Activated CD8-positive, alpha-beta memory T cell treated with anti-CD3 and anti-CD28 coated beads for 4 hours (primary cell): ENCODE measurements around the gene HOXD1.

Experiments used
- DNase-seq, 2 donors: peaks; one replicate each; pipeline ENCODE4 v3.0.0-alpha.2; 2020; ENCODE audit warnings: low read depth in 2 of 2

HOXD1 gene

GRCh38 chr2:176182671-176183070 is 5.8 kb upstream of the HOXD1 start:
- no peak for DNase-seq

DNA sequence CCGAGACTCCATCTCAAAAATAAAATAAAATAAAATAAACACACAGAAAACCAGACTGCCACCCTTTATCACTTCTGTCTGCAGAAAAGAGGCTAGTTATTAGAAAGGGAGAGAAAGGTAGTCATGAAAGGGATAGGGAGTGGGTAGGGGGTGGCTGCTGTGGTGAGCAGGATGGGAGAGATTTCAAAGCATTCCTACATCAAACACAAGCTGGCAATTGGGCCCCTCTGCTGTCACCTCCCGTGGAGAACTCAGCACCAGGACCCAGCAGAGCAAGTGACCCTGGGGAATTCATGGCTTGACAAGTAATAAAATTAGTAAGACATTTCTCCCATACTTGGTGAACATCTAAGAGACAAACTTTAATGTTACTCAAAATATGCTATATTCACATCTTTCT is 3.7 kb upstream of the HOXD1 start:
- DNase-seq = no peak

DNA sequence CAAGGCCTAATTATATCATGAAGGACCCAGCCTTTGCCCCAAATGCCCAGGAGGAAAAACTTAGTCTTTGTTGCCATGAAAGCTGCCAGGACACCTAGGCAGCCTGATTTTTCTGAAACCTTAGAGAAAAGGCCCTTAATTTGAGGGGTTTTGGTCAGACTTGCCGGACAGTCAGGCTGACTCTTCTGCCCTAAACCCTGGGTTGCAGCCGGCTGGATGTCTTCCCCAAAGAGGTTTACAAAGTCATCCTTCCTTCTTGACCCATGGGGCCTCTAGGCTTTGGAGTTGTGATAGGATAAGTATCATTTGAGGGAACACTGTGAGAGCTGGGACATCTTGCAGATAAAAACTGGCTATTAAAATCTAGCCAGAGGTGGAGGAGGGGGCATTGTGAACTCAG is 2.4 kb upstream of the HOXD1 start:
- no peak for DNase-seq

DNA sequence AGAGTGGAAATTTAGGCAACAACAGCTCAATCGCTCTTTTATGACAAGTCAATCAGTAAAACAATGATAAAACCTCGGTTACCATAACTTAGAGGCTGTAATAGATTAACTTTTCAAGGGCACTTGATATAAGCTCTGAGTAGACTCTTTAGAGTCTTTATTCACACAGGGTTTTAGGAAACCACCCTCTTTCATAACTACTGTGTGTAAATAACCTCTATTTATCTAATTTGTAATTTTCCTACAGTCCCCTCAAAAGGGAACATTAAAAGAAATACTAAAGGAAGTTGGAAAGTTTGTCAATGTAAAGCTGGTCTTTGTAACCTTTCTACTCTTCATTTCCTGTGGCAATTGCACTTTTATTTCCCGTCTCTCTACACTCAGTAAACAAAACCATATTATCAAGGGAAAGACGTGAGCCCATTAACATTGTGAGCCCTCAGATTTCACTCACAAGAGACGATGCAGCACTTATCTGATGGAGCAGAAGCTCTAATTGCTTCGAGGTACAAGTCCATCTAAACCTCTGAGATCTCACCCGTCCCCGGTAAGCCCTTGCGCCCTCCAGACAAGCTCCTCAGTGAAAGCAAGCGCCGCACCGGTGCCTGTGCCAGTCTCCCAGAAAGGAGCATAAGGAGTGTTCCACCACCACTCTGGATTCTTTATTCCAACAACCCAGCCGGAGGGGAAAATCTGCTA is 1.1 kb upstream of the HOXD1 start:
- no peak for DNase-seq

DNA sequence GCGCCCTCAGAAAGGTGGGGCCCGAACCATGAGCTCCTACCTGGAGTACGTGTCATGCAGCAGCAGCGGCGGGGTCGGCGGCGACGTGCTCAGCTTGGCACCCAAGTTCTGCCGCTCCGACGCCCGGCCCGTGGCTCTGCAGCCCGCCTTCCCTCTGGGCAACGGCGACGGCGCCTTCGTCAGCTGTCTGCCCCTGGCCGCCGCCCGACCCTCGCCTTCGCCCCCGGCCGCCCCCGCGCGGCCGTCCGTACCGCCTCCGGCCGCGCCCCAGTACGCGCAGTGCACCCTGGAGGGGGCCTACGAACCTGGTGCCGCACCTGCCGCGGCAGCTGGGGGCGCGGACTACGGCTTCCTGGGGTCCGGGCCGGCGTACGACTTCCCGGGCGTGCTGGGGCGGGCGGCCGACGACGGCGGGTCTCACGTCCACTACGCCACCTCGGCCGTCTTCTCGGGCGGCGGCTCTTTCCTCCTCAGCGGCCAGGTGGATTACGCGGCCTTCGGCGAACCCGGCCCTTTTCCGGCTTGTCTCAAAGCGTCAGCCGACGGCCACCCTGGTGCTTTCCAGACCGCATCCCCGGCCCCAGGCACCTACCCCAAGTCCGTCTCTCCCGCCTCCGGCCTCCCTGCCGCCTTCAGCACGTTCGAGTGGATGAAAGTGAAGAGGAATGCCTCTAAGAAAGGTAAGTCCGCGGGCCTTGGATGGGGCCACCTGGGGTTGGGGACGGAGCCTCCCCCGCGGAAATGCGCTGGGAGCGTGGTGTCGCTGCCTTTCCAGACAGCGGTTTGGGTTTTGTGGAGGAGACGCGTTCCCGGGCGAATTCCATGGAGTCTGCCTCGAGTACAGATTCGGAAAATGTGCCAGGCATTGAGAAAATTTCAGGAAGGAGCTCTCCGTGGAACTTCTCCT is 559 bp downstream of the HOXD1 start:
- DNase-seq = no peak

DNA sequence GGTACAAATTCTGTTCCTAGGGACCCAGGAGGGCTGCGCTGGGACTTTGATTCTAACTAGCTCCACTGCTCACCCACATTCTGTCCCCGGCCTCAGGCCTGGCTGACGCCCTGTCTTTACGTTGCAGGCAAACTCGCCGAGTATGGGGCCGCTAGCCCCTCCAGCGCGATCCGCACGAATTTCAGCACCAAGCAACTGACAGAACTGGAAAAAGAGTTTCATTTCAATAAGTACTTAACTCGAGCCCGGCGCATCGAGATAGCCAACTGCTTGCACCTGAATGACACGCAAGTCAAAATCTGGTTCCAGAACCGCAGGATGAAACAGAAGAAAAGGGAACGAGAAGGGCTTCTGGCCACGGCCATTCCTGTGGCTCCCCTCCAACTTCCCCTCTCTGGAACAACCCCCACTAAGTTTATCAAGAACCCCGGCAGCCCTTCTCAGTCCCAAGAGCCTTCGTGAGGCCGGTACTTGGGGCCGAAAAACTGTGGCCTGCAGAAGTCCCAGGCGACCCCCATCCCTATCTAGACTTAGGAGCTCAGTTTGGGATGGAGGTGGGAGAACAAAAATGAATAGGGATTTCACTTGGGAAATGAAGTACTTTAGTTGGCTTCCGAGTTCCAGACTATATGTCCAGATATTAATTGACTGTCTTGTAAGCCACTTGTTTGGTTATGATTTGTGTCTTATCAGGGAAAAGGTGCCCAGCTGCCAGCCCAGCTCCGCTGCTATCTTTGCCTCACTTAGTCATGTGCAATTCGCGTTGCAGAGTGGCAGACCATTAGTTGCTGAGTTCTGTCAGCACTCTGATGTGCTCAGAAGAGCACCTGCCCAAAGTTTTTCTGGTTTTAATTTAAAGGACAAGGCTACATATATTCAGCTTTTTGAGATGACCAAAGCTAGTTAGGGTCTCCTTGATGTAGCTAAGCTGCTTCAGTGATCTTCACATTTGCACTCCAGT is 1.5 kb downstream of the HOXD1 start:
- DNase-seq = no peak

GRCh38 chr2:176192351-176192750 is 3.9 kb downstream of the HOXD1 start:
- no peak for DNase-seq

DNA sequence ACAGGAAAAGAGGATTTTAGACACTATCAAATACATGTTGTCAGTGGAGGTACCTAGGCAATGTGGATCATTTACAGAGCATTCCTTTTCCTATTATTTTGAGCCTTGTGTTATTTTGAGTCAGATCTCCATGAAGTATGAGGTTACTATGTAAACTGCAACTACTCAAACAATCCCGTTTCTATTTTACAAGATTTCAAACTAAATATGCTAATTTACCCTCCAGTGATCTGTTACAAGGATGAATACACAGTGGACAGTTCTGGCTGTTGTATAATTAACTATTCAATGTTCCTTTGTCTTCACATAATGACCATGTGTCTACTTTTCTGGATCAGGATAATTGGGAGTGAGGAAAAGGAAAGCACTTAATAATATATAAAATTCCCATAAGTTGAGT is 4.6 kb downstream of the HOXD1 start:
- no peak for DNase-seq

- DNase-seq = no peak
These were observed 11.4 kb downstream of the HOXD1 start for GRCh38 chr2:176199902-176200301.

GRCh38 chr2:176200971-176201370 is 12.5 kb downstream of the HOXD1 start:
- DNase-seq = no peak

GRCh38 chr2:176202491-176202890 is 14.0 kb downstream of the HOXD1 start:
- no peak for DNase-seq

DNA sequence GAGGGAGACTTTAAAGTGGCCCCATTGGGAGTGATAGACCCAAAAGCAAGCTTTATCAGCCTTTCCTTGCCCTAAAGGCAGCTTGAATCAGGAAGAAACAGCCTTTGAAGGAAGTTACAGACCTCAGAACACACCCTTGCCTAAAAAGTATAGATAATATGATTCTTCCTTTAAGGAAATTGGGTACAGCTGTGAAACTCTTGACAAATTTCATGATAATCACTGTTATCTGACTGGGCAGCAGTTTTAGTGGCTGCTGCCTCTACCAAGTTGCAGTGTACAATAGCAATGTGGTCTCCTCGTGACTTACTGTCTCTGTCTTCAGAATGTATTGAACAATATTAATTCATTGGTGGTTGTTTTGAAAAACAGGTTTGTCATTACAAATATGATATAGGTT is 16.7 kb downstream of the HOXD1 start:
- no peak for DNase-seq

GRCh38 chr2:176206136-176206535 is 17.7 kb downstream of the HOXD1 start:
- no peak for DNase-seq

- DNase-seq = no peak
These were observed 18.2 kb downstream of the HOXD1 start for GRCh38 chr2:176206682-176207081.

DNA sequence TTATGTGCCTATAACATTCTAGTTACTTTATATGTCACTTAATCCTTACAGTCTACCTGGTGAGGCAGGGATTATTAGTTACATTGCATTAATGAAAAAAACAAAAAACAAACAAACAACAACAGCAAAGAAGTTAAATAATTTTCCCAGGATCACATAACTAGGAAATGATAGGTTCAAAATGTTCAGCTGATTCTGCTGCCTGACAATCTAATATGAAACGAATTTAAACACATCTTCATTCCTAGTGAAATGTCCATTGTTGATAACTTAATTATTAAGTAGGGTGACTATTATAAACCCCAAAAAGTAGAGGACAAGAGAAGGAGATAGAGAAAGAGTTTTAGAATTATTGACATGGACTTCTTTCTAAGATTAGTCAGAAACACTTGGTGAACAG is 22.6 kb downstream of the HOXD1 start:
- no peak for DNase-seq

DNA sequence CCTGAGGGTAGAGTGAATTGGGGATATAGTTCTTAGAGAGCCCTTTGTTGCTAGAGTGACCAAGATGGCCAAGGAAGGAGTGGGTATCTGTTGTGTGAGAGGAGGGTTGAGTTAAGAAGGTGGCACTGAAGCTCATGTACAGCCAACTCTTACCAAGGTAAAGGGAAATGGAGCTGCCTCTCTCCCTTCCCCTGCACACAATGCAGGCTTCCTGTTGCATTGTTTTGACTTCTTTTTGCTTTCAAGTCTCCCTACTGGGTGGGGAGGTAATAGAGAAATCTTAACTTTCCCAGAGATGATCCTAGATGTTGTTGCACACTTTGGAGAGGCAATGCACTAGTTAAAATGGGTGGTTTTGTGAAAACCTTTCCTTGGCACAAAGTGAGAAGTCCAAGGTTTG is 23.8 kb downstream of the HOXD1 start:
- no peak for DNase-seq

DNA sequence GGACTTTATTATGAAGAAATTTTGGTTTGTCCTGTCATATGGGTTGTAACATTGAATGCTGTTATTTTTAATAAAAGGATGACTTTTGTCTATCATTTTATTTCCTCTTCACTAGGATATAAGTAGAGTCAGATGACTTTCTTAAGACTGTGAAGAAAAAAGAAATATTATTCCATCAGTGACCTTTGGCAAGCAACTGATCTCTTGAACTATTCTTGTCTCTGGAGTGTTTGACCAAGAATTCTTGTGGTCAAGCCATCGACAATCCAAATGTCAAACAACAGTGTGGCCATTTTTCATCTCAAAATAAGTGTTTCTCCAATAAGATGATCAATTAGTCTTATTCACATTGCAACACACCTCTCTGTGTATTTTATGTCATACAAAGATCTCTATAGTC is 24.9 kb downstream of the HOXD1 start:
- DNase-seq = no peak

DNA sequence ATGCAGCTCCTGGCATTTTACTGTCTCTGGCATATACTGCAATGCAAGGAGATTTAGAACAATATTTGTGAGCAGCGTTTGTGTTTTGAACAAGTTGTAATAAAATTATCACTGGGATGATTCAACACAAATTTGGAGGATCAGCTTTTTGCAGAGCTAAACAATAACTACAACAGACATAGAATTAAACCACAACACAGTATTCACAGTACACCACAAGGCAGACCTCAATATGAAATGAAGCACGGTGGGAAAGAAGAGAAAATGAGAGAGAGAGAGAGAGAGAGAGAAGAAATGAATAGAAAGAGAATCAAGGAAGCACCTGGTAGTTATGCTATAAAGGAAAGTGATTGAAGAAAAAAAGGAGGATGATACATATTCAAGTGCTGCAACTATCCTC is 39.4 kb downstream of the HOXD1 start:
- no peak for DNase-seq

- no peak for DNase-seq
These were observed 45.7 kb downstream of the HOXD1 start for GRCh38 chr2:176234156-176234555.

- DNase-seq = no peak
These were observed 46.5 kb downstream of the HOXD1 start for GRCh38 chr2:176234940-176235339.

DNA sequence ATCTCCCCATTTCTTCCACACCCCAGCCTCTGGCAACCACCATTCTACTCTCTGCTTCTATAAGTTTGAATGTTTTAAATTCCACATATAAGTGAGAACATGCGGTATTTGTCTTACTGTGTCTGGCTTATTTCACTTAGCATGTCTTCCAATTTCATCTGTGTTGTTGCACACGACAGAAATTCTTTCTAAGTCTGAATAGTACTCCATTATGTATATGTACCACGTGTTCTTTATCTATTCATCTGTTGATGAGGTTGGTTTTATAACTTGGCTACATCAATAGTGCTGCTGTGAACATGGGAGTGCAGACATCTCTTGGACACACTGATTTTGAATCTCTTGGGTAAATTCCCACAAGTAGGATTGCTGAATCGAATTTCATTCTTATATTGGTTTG is 49.0 kb downstream of the HOXD1 start:
- no peak for DNase-seq

DNA sequence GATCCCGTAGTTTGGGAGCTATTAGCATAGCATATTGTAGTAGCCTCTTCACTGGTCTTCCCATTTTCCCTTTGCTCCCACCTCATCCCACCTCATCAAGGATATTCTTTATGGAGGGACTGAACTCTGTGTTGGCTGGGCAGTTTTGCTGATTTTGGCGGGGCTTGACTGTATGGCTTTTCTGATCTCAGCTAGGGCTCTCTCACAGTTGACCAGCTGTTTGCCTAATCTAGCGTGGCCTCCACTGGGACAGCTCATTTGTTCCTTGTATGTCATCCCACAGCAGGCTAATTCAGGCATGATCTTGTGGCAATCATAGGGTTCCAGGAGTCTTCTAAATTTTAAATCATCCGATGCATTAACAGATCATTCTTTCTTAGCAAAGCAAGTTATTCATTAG is 50.6 kb downstream of the HOXD1 start:
- DNase-seq = no peak
